ENCODE data around the gene SMC5.
"Not testable (repeated sequence)": the region's sequence is repeated elsewhere in the genome, so short reads cannot be mapped to it uniquely, and the experiment has no call there.

Gene SMC5

DNA sequence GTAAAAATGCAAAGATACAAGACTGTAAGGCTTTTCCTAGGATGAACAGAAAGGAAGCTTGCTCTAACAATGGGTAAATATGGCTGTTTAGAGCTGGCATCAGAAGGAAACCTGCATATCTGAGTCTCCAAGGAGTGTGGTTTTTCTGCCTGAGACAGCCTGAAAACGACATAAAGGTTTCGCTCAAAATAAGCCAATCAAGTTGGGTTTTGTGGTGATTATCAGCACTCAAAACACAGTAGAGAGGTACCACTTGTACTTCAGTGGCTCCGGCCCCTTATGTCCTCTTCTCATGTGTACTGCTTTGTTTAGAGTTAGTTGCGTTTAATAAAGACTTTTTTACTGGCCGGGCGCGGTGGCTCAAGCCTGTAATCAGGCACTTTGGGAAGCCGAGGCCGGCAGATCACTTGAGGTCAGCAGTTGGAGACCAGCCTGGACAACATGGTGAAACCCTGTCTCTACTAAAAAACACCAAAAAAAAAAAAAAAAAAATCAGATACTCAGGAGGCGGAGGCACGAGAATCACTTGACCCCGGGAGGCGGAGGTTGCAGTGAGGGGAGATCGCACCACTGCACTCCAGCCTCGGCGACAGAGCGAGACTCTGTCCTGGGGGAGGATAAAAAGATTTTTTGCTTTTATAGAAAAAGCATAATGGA is 116.3 kb downstream of the SMC5 start:
- DNase-seq = peak; percentile 30

DNA sequence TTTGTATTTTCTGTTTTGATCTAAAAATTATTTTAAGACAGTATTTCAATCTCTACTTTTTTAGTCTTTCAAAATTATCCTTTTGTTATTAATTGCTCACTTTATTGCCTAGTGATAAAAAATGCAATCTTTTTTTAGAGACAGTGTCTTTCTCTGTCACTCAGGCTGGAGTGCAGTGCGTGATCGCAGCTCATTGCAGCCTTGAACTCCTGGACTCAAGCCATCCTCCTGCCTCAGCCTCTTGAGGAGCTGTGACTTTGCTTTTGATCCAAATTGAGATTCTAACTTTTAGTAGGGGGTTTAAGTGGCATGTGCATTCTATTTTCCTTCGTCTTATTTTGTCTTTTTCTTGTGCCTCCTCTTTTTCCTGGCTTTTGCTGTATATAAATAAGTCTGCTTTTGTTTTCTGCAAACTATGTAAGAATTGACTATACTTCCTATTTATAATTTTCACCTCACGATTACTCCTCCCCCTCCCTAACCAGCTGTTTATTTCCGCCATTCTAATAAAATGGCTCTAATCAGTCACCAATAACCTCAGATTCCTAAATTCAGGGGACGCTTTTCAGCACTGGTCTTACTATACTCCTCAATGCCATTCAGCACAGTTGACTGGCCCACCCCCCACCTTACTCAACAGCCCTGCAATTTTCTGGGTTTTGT is 123.4 kb downstream of the SMC5 start:
- DNase-seq = no peak

DNA sequence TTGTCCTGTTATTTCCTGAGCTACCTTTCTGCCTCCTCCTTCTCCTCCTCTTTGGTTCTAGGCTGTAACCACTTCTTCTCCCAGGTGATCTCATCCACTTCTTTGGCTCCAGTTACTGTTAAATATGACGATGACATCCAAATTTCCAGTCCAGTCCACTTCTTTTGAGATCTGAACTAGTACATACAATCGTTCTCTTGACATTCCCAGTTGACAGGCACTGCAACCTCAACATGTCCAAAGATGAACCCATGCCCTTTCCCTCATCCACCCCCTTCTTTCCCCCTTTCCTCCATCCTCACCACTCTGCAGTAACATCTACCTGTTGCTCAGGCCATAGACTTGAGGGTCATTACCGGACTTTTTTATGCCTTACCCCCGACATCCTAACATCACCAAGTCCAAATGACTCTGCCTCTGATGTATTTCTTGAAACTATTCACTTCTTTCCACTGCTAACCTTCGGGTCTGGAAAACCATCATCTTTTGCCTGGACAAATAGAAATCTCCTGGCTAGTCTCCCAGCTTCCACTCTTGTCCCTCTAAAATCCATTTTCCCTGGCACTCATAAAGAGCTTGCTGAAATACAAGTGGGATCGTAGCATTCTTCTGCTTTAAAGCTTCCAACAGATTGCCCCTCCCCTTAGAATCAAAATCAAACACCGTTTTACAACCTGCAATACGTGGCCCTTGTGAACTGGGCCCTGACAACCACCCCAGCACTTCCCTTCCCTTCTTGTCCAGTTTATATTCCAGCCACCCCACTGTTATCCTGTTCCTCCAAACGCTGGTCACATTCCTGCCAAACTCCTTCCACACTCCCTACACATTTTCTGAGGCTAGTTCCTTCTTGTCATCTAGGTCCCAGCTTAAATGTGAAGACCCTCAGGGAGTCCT is 124.2 kb downstream of the SMC5 start:
- no peak for DNase-seq

DNA sequence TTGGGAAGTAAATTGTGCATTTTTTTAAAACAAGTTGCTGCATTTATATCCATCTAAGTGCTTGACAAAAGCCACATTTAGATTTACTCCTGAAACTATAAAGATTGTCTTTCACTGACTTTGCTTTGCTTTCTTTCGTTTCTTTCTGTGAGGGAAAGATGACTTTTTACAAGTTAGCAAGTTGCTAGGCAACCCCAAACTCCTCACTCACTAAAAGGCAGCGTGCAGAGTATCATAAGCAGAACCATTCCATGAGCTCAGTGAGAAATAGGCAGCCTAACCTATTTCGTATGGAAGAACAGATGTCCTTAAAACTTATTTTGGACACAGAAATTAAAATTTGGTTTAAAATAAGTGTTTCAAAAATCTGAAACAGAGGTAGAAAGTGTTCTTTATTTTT is 126.6 kb downstream of the SMC5 start:
- no peak for DNase-seq

DNA sequence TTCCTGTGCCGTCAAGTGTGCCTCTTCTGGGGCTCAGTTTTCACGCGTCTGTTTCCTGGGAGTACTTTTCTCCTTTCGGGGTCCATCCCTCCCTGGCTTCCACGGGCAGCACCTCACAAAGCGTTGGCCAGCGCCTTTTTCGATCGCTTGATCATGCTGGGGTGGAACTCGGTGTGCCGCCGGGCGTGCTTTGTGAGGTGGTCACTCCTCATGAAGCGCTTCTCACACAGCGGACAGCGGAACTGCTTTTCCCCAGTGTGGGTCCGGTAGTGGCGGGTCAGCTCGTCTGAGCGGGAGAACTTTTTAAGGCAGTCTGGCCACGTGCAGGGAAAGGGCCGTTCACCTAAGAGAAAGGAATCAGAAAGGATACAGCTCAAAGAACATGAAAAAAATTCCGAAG is 128.9 kb downstream of the SMC5 start:
- no peak for DNase-seq

DNA sequence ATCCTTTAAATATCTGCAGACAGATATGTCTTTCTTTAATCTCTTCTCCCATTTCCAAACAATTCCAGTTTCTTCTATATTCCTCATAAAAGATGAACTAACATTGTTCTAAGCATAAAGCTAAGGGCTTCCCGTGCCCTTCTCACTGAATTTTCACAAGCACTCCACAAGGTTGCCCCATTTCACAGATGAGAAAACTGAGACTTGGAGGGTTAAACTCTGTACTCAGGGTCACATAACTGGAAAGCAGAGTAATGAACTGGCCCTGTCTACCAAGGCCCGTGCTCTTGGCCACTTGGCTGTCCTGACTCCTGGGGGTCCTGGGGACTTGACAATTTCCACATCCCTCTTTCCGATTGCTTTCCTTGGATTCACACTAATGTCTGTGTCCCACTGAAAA is 130.4 kb downstream of the SMC5 start:
- DNase-seq = no peak

DNA sequence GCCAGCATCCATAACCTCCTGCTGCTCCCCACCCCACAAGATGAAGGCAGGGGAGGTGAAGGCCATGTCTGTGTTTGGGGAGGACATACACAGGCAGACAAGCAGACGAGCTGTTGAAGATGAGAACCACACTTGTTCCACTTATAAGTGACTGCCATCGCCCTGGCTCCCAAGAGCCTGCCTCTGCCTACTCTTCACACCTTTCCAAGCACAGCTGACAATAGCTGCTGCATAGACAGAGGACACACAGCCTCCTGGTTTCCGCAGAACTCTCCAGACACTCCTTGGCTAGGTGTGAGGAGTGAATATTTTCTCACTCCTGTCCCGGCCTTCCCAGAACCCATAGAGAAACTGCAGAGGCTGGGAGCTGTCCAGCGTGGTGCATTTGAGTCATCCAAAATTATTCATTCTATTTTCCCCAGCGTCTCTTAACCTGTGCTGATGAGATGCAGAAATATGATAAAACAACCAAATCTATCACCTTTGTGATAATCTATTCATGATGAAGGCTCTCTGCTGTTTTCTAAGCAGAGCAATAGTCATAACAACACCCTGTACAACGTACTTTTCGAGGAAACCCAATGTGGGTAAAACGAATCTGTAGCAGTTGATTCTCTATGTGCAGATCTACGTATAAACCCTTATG is 131.0 kb downstream of the SMC5 start:
- no peak for DNase-seq

DNA sequence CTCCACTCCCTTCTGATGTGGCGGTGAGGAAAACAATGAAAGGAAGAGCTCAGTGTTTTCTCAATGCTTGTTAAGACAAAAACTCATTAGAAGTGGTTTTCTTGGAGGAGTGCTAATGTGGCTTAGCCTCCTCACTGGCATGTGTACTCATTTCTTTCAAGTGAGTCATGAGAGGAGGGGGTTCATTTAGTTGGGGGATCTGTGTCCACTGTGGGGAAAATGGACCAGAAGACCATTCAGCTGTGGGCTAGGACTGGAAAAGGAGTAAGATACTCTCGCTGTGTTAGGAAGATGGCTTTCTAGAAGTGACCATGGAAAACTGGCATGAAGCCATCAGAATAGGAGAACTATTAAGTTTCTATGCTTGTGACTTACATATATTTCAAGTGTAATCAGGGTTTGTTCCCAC is 132.2 kb downstream of the SMC5 start:
- DNase-seq = no peak

DNA sequence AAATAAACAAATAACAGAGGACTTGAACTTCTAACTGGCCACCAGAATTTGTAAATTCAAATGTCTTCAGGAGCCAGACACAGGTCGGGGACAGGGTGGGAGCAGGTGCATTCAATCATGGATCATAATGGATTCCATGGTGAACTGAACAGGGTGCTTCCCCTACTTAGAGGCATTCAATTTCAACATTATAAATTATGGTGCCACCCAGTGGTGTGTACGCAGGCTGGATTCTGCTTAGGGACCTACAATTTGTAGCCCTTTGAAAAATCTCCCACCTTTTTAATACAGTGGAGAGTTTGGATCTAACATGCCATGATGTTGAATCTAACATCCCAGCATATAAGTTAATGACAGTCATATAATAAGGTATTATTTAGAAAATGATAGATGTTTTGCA is 133.4 kb downstream of the SMC5 start:
- DNase-seq = peak; percentile 66

DNA sequence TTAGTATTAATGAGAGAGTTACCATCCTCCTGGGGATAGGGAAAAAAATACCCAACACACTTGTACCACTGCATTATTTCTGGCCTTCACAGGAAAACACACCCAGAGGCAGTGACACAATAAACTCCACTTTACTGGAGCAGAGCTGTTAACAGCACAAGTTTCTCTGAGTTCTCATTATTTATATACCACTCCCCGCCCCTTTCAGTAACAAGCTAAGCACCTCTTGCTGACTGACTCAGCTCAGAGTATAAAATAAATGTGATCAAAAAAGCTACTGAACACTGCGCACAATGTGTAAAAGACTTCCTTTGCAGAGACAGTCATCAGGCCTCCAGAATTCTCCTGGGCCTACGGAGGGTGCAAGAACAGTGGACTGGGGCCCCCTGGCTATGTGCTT is 134.1 kb downstream of the SMC5 start:
- DNase-seq = no peak

DNA sequence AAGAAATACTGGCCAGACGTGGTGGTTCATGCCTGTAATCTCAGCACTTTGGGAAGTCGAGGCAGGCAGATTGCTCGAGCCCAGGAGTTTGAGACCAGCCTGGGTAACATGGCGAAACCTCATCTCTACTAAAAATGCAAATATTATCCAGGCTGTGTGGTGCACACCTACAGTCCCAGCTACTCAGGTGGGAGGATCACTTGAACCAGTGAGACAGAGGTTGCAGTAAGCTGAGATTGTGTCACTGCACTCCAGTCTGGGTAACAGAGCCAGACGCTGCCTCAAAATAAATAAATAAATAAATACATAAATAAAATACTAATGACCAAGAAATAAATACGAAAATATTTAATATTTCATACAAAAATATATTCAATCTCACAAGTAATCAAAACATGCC is 136.9 kb downstream of the SMC5 start:
- no peak for DNase-seq

DNA sequence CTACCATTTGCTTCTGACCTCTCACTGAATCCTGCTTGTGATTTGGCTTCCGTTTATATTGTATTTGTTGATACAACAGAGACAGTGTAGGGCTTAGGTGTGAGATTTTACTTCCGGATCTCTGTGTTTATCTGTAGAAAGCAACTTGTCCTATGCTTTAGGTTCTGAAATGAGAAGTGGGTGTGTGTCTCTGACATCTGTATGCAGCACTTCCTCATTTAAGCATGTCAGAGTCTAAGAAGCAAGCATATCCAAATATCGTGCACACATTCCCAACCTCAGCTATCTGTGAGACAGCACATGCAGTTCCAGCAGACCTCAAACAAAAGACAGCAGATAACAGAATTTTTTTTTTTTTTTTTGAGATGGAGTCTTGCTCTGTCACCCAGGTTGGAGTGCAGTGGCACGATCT is 139.4 kb downstream of the SMC5 start:
- DNase-seq = peak; percentile 98

DNA sequence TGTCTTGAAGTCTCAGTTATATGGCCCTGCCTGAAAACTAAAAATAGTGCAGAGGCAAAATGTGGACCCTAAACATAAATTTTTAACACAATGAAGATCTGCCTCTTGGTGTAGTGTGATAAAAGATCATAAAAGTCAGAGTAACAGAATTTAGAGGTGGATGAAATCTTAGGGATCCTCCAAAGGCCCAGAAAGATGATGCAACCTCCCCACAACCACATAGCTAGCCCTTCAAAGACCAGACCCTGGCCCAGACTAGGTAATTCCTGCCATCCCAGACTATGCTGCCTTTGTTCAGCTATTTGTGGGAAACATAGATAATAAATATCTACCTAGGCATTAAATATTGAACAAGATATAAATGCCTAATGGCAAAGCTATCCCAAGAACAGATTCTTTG is 140.4 kb downstream of the SMC5 start:
- DNase-seq = no peak

DNA sequence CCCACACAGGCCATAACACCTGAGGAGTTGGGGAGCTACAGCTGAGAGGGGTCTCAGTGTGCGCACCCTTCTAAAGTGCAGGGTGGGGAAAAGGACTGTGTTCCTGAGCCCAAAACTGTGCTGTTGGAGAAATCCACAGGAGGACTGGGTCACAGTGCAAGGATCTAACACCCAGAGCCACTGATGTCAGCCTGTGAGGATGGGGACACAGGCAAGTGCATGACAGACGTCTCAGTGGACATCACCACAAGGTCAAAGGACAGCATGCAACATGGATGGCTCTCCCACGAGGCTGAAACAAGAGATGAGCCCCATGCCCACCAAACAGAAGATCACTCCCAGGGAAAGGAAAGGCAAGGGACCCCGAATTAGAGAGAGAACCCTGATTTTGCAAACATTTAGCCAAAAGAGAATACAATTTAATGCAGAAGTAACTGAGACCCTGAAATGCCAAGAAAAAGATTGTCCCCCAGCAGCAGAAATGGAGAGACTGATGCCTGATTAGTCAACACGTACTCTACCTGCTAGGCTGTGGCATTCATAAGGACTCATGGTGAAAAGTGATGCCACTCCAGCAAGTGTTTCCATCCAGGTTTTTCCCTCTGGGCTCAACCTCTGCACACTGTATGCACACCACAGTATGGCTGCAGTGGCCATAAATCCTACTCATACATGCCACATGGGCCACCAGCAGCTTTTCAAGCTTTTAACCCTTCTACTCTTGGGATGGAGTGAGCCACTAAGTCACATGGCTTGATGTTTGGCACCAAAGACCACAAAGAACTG is 141.5 kb downstream of the SMC5 start:
- DNase-seq = no peak

DNA sequence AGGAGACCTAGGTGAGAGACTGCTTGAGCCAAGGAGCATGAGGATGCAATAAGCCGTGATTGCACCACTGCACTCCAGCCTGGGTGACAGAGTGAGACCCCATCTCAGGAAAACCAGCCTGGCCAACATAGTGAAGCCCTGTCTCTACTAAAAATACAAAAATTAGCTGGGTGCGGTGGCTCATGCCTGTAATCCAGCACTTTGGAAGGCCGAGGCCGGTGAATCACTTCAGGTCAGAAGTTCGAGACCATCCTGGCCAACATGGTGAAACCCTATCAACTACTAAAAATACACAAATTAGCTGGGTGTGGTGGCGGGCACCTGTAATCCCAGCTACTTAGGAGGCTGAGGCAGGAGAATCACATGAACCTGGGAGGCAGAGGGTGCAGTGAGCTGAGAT is 142.5 kb downstream of the SMC5 start:
- DNase-seq = not testable (repeated sequence)

DNA sequence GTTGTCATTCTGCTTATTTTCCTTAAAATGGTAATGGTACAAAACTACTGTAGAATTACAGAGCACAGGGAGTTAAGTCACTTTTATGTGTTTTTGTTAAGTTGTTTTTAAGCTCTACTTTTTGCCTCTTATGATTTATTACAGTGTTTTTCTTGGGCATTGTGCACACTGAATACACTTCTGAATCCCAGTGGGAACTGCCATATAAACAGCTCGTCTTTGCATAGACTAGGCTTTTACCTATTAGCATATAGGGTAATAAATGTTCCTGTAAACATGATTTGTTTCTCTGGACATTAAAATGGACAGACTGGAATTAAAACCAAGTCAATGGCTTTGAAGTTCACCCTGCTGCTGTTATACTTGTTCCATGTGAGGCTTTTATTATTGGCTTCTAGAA is 143.4 kb downstream of the SMC5 start:
- no peak for DNase-seq

DNA sequence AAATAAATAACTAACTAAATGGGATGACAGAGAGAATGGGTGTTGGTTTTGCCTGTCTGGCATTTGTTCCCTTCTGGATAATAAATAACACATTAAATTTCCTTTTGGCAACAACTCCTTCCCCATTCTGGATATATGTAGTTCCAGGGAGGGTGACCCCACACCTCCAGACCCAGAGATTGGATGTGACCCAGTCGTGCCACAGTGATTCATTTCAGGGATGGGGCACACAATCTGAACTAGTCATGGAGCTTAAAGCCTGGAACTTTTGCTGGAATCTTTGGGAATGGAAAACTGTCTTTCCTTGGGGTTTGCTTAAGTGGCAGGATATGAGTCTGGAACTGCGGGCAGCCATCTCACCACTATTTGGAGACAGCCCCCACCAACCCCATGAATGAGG is 144.4 kb downstream of the SMC5 start:
- DNase-seq = no peak

DNA sequence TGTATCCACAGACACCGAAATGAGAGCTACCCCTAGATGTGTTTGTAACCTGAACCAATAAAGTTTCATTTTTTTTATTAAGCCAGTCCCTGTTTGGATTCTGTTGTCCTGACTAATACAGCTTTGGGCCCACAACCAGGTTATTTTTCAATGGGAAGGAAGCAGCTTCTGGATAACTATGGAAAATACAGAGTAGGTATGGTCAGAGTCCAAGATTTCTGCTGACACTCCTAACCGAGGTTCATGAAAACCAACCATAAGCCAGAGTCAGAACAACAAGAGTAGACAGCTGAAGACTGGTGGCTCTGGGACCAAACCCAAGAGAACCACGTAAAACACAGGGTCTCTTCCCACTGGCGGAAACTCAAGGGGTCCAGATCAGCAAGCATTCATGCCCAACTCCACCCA is 144.8 kb downstream of the SMC5 start:
- DNase-seq = no peak

DNA sequence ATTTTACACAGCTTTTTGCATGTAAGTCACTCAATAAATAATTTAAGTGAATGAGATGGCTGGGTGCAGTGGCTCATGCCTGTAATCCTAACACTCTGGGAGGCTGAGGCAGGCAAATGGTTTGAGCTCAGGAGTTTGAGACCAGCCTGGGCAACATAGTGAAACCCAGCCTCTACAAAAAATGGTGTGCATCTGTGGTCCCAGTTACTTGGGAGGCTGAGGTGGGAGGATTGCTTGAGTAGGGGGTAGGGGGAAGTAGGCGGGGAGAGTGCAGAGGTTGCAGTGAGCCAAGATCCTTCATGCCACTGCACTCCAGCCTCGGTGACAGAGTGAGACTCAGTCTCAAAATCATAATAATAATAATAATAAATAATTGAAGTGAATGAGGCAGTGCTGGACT is 145.5 kb downstream of the SMC5 start:
- no peak for DNase-seq

Measured in hematopoietic multipotent progenitor cell treated with erythropoietin and hydrocortisone succinate and interleukin-3 and kit ligand, for 4 days (in vitro differentiated cells).